CD4-positive, alpha-beta T cell (primary cell): ENCODE data around the gene CCL13. TPM values are rescaled to one million over a fixed set of nuclear protein-coding genes. Genes with fewer than 3 reads are reported as not detected.

Experiments
- ATAC-seq: fragments of 200-7000 bp; cut with Tn5 transposase; one replicate; pipeline ENCODE4 v1.10.0; 2022; ENCODE audit warnings: mild to moderate bottlenecking; ENCODE audit not compliant: poor library complexity
- CTCF ChIA-PET: fragments of 350-600 bp; sonication (Branson Sonifier 250); formaldehyde crosslinking; loops from one replicate; lab custom pipeline; 2021; ENCODE audit warnings: antibody characterized with exemption, inconsistent platforms; lab: Charles Lee
- POLR2A ChIA-PET: fragments of 350-600 bp; sonication (Branson Sonifier 250); formaldehyde crosslinking; loops from one replicate; lab custom pipeline; 2021; ENCODE audit warnings: antibody characterized with exemption, inconsistent platforms; lab: Charles Lee
- DNase-seq, 14 experiments: peaks; one replicate each; pipeline ENCODE4 v3.0.0-alpha.2; 2013 to 2020; ENCODE audit warnings: mixed read lengths in 2 of 14
- H3K27ac ChIP-seq, 2 donors: one replicate each; pipeline versions ENCODE4 v1.5.1 to v1.7.0; 2013; ENCODE audit warnings: low read length in 2 of 2, low read depth in 1 of 2, mild to moderate bottlenecking in 1 of 2
- H3K27me3 ChIP-seq, 2 experiments: 1 replicate in 1 of 2; 2 replicates in 1 of 2; pipeline versions ENCODE4 v1.6.1 to v1.7.0; 2013; ENCODE audit warnings: low read length in 2 of 2, control low read depth in 1 of 2, mild to moderate bottlenecking in 1 of 2, moderate library complexity in 1 of 2; ENCODE audit not compliant: insufficient read depth in 2 of 2, control insufficient read depth in 1 of 2
- H3K36me3 ChIP-seq: one replicate; pipeline ENCODE4 v1.6.1; 2013; ENCODE audit warnings: low read length, control low read depth; ENCODE audit not compliant: insufficient read depth
- H3K4me1 ChIP-seq: one replicate; pipeline ENCODE4 v1.6.1; 2013; ENCODE audit warnings: low read length, control low read depth; ENCODE audit not compliant: insufficient read depth
- H3K4me3 ChIP-seq: one replicate; pipeline ENCODE4 v1.5.1; 2013; ENCODE audit warnings: mild to moderate bottlenecking, low read length, moderate library complexity
- H3K9me3 ChIP-seq, 2 experiments: 1 replicate in 1 of 2; 2 replicates in 1 of 2; pipeline versions ENCODE4 v1.6.1 to v1.7.0; 2013; ENCODE audit warnings: low read length in 2 of 2, mild to moderate bottlenecking in 2 of 2, control low read depth in 1 of 2, moderate library complexity in 1 of 2; ENCODE audit not compliant: control insufficient read depth in 1 of 2, insufficient read depth in 1 of 2
- H3K27ac Mint-ChIP-seq: one replicate; pipeline ENCODE4 v1.8.0; 2020; ENCODE audit warnings: mixed read lengths
- H3K27me3 Mint-ChIP-seq: one replicate; pipeline ENCODE4 v1.8.0; 2021; ENCODE audit warnings: mixed read lengths
- H3K36me3 Mint-ChIP-seq: one replicate; pipeline ENCODE4 v1.8.0; 2021; ENCODE audit warnings: low read depth, mixed read lengths
- H3K4me1 Mint-ChIP-seq: one replicate; pipeline ENCODE4 v1.8.0; 2021; ENCODE audit warnings: low read depth, mixed read lengths
- H3K4me3 Mint-ChIP-seq: one replicate; pipeline ENCODE4 v1.8.0; 2020; ENCODE audit warnings: mild to moderate bottlenecking, mixed read lengths
- H3K9me3 Mint-ChIP-seq: one replicate; pipeline ENCODE4 v1.8.0; 2020; ENCODE audit warnings: mixed read lengths
- CTCF ChIP-seq: fragments of 200-600 bp; IDR thresholded peaks from one replicate; pipeline ENCODE4 v1.8.0; 2022; ENCODE audit warnings: antibody characterized with exemption, mild to moderate bottlenecking
- intact Hi-C, 2 experiments: fragments of 100-400 bp; cut with DNase I in 1 of 2; cut with micrococcal nuclease in 1 of 2; formaldehyde crosslinking; loops; one replicate each; pipeline versions ENCODE4 v1.15.1 to v1.9.0; 2023 to 2025; cut with DNase I, micrococcal nuclease
- total RNA-seq, 174 experiments: library from RNA in 2 of 174; stranded (reverse) in 2 of 174; gene quantifications; one replicate each; pipeline ENCODE4 v1.2.3 and lab custom pipeline; 2021 to 2026

The CCL13 gene
- total RNA-seq, 2 experiments from 2014 or later = not detected

DNA sequence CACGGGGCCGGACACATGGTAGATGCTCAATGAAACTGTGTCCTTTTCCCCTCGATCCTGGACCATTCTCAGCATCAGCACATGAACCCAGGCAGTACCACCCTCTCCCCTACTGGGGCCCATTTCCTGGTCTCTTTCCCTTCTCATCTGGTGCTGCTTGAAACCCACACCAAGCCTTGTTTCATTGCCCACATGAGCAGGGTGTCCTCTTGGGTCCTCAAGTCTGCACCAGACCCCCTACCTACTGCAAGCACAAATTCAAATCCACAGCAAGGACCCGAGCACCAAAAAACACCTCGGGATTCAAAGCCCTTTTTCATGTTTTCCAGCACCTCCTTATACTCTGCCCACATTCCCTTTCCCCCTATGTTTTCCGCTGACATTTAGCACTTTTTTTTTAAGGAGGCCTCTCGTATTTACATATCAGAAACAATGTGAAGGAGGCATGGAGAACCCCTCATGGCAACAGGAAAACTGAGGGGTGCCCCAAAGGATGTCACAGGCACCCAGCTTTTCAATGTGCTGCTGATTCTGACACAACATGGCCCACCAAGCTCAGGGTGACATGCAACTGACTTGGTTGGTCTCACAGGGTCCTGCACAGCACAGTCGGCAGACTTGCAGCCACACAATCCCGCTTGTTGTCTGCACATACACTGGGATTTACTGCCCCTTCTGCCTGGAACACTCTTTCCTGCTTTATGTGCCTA, 11.4 kb downstream of the CCL13 start:
- no peak overlapping the region for H3K4me3 ChIP-seq
- DNase-seq = no peak
- no peaks in the 10 kb centered on the region for H3K9me3 ChIP-seq
- intact Hi-C loops = no loop called here
- POLR2A ChIA-PET = no interaction called here
- Mint-ChIP-seq H3K27me3 (no peaks in the 10 kb centered on the region), H3K4me3 (no peak overlapping the region), H3K4me1 (peaks cover 9% of the 10 kb centered on the region), H3K27ac (no peak overlapping the region), H3K36me3 (no peaks in the 10 kb centered on the region), H3K9me3 (no peaks in the 10 kb centered on the region)
- ATAC-seq = no peak
- H3K36me3 ChIP-seq = no peaks in the 10 kb centered on the region
- CTCF ChIA-PET = no interaction called here
- peaks cover 2% of the 10 kb centered on the region for H3K4me1 ChIP-seq
- TF ChIP-seq CTCF = no peak
- no peak overlapping the region for H3K27ac ChIP-seq
- H3K27me3 ChIP-seq = no peaks in the 10 kb centered on the region

GRCh38 chr17:34368196-34368945, 12.1 kb downstream of the CCL13 start:
- POLR2A ChIA-PET = no interaction called here

GRCh38 chr17:34368946-34369500, 12.7 kb downstream of the CCL13 start:
- CTCF ChIA-PET = no interaction called here

More at GRCh38 chr17:34368196-34368945, 12.1 kb downstream of the CCL13 start:
- Histone ChIP-seq H3K4me1 (peaks cover 2% of the 10 kb centered on the region), H3K9me3 (no peaks in the 10 kb centered on the region), H3K36me3 (no peaks in the 10 kb centered on the region), H3K27ac (no peak overlapping the region), H3K4me3 (no peak overlapping the region), H3K27me3 (no peaks in the 10 kb centered on the region)
- DNase-seq (no peak), ATAC-seq (no peak)
- CTCF ChIA-PET = no interaction called here
- intact Hi-C loops = no loop called here
- H3K36me3 Mint-ChIP-seq = no peaks in the 10 kb centered on the region
- no peak overlapping the region for H3K27ac Mint-ChIP-seq
- peaks cover 9% of the 10 kb centered on the region for H3K4me1 Mint-ChIP-seq
- no peaks in the 10 kb centered on the region for H3K27me3 Mint-ChIP-seq
- TF ChIP-seq CTCF = no peak
- H3K4me3 Mint-ChIP-seq = no peak overlapping the region
- no peaks in the 10 kb centered on the region for H3K9me3 Mint-ChIP-seq

More at GRCh38 chr17:34368946-34369500, 12.7 kb downstream of the CCL13 start:
- DNase-seq (peak in 1 of 14 experiments; percentile 16), ATAC-seq (no peak)
- Histone ChIP-seq H3K27me3 (no peaks in the 10 kb centered on the region), H3K9me3 (no peaks in the 10 kb centered on the region), H3K36me3 (no peaks in the 10 kb centered on the region), H3K4me1 (peaks cover 2% of the 10 kb centered on the region), H3K27ac (no peak overlapping the region), H3K4me3 (no peak overlapping the region)
- intact Hi-C loops = no loop called here
- peaks cover 9% of the 10 kb centered on the region for H3K4me1 Mint-ChIP-seq
- H3K36me3 Mint-ChIP-seq = no peaks in the 10 kb centered on the region
- no peaks in the 10 kb centered on the region for H3K27me3 Mint-ChIP-seq
- no peak overlapping the region for H3K27ac Mint-ChIP-seq
- no peak for TF ChIP-seq CTCF
- no peaks in the 10 kb centered on the region for H3K9me3 Mint-ChIP-seq
- H3K4me3 Mint-ChIP-seq = no peak overlapping the region
- POLR2A ChIA-PET = no interaction called here
